ENCODE data around the gene ZFYVE1. TPM values are rescaled to one million over a fixed set of nuclear protein-coding genes. Genes with fewer than 3 reads are reported as not detected.

ZFYVE1 gene
- total RNA-seq, 2 donors from 2014 or later: 6.5 to 16.8 TPM

- no peak for TF ChIP-seq POLR2A (IDR thresholded peaks at IDR 0.05)
- TF ChIP-seq, protein P1, sequence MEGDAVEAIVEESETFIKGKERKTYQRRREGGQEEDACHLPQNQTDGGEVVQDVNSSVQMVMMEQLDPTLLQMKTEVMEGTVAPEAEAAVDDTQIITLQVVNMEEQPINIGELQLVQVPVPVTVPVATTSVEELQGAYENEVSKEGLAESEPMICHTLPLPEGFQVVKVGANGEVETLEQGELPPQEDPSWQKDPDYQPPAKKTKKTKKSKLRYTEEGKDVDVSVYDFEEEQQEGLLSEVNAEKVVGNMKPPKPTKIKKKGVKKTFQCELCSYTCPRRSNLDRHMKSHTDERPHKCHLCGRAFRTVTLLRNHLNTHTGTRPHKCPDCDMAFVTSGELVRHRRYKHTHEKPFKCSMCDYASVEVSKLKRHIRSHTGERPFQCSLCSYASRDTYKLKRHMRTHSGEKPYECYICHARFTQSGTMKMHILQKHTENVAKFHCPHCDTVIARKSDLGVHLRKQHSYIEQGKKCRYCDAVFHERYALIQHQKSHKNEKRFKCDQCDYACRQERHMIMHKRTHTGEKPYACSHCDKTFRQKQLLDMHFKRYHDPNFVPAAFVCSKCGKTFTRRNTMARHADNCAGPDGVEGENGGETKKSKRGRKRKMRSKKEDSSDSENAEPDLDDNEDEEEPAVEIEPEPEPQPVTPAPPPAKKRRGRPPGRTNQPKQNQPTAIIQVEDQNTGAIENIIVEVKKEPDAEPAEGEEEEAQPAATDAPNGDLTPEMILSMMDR (IDR thresholded peaks at IDR 0.05): no peak
- 87 to 100% methylated on average over 2 of the region's 2 CpGs for WGBS, 2 donors
- Histone ChIP-seq H3K4me1 (peaks cover 7% of the 10 kb centered on the region), H3K27ac (no peak overlapping the region), H3K9me3 (no peaks in the 10 kb centered on the region), H3K4me3 (no peak overlapping the region), H3K36me3 (replicated peaks in 1 of 2; ENCODE audit: insufficient read depth in 1 of 2, low read depth in 2 of 2) (peaks cover 0 to 10% of the 10 kb centered on the region in 2 donors), H3K27me3 (no peaks in the 10 kb centered on the region)
- intact Hi-C loops (cut with DNase I): no loop called here
- no peak for ATAC-seq
- no peak for DNase-seq
Measured at GRCh38 chr14:73000073-73000472, 26.8 kb downstream of the ZFYVE1 start.

DNA sequence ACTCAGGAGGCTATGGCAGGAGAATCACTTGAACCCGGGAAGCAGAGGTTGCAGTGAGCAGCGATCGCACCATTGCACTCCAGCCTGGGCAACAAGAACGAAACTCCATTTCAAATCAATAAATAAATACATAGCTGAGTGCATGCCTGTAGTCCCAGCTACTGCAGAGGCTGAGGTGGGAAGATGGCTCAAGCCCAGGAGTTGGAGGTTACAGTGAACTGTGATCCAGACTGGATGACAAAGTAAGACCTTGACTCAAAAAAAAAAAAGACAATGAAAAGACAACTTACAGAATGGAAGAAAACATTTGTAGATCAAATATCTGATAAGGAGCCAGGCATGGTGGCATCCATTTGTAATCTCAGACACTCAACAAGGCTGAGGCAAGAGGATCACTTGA lies 27.6 kb downstream of the ZFYVE1 start:
- peaks cover 0 to 10% of the 10 kb centered on the region in 2 donors for H3K36me3 ChIP-seq (replicated peaks in 1 of 2; ENCODE audit: insufficient read depth in 1 of 2, low read depth in 2 of 2)
- intact Hi-C loops (cut with DNase I): no loop called here
- WGBS, 2 donors: 93 to 100% methylated on average over 4 of the region's 4 CpGs
- no peaks in the 10 kb centered on the region for H3K9me3 ChIP-seq
- no peak for DNase-seq
- H3K27me3 ChIP-seq: no peaks in the 10 kb centered on the region
- no peaks in the 10 kb centered on the region for H3K4me1 ChIP-seq
- TF ChIP-seq POLR2A (IDR thresholded peaks at IDR 0.05): no peak
- TF ChIP-seq, protein P1 (IDR thresholded peaks at IDR 0.05): no peak
- H3K4me3 ChIP-seq: no peak overlapping the region
- no peak for ATAC-seq
- no peak overlapping the region for H3K27ac ChIP-seq

DNA sequence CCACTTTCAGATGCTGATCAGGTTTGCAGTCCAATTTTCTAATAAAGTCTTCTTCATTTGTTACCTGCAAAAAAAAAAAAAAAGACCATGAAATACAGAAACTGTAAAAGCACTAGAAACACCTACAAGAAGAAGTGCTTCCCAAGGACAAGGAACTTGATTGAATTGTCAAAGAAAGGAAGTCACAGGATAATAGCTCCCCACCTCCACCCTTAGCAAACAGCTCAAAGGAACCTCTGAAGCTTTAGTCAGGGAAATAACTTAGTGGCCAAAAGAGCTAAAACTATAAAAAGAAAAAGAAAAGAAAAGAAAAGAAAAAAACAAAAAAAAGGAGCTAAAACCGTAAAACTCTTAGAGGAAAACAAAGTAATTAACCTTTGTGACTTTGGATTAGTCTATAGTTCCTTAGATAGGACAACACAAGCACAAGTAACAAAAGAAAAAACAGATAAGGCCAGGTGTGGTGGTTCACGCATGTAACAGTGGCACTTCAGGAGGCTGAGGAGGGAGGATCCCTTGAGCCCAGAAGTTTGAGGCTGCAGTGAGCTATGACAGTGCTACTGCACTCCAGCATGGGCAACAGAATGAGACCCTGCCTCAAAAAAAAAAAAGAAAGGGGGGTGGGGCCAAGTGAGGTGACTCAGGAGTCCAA lies 28.5 kb downstream of the ZFYVE1 start:
- 73 to 86% methylated on average over 2 of the region's 2 CpGs for WGBS, 2 donors
- no peaks in the 10 kb centered on the region for H3K27me3 ChIP-seq

DNA sequence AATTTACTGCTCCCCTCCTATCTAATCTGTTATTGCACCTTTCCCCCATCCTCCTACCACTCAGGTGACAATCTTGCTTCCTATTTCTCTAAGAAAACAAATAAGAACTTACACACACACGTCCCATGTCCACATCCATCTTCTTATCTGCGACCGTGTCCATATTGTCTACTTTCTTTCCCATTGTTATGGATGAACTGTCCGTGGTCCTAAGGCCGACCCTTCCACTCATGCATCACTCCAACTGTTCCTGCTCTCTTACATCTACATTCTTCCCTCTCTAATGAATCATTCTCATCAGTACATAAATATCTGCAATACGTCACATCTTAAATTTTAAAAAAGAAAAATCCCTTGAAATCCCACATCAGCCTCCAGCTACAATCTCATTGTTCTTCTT lies 30.0 kb downstream of the ZFYVE1 start:
- 80 to 89% methylated on average over 6 of the region's 6 CpGs for WGBS, 2 donors
- peaks cover 0 to 13% of the 10 kb centered on the region in 2 donors for H3K36me3 ChIP-seq (replicated peaks in 1 of 2; ENCODE audit: insufficient read depth in 1 of 2, low read depth in 2 of 2)

More for the DNA sequence above, 28.5 kb downstream of the ZFYVE1 start:
- intact Hi-C loops (cut with DNase I): no loop called here
- DNase-seq (no peak), ATAC-seq (no peak)
- Histone ChIP-seq H3K27ac (no peak overlapping the region), H3K9me3 (no peaks in the 10 kb centered on the region), H3K36me3 (replicated peaks in 1 of 2; ENCODE audit: insufficient read depth in 1 of 2, low read depth in 2 of 2) (peaks cover 0 to 10% of the 10 kb centered on the region in 2 donors), H3K4me1 (no peaks in the 10 kb centered on the region), H3K4me3 (no peak overlapping the region)
- no peak for TF ChIP-seq POLR2A (IDR thresholded peaks at IDR 0.05)
- TF ChIP-seq, protein P1 (IDR thresholded peaks at IDR 0.05): no peak

More for the DNA sequence above, 30.0 kb downstream of the ZFYVE1 start:
- Histone ChIP-seq H3K27me3 (no peaks in the 10 kb centered on the region), H3K4me3 (no peak overlapping the region), H3K4me1 (no peaks in the 10 kb centered on the region), H3K9me3 (no peaks in the 10 kb centered on the region), H3K27ac (no peak overlapping the region)
- TF ChIP-seq, protein P1 (IDR thresholded peaks at IDR 0.05): no peak
- no peak for TF ChIP-seq POLR2A (IDR thresholded peaks at IDR 0.05)
- intact Hi-C loops (cut with DNase I): no loop called here
- DNase-seq (no peak), ATAC-seq (no peak)
